GM21423 (cell line): ENCODE data around the gene SIAH1.
"Not testable (repeated sequence)": the region's sequence is repeated elsewhere in the genome, so short reads cannot be mapped to it uniquely, and the experiment has no call there.

Experiments used
- ATAC-seq: cut with Tn5 transposase; IDR thresholded peaks from one replicate; pipeline ENCODE4 v1.9.1; 2021; ENCODE audit warnings: mild to moderate bottlenecking, moderate library complexity; ENCODE audit not compliant: unreplicated experiment

The SIAH1 gene, protein sequence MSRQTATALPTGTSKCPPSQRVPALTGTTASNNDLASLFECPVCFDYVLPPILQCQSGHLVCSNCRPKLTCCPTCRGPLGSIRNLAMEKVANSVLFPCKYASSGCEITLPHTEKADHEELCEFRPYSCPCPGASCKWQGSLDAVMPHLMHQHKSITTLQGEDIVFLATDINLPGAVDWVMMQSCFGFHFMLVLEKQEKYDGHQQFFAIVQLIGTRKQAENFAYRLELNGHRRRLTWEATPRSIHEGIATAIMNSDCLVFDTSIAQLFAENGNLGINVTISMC

DNA sequence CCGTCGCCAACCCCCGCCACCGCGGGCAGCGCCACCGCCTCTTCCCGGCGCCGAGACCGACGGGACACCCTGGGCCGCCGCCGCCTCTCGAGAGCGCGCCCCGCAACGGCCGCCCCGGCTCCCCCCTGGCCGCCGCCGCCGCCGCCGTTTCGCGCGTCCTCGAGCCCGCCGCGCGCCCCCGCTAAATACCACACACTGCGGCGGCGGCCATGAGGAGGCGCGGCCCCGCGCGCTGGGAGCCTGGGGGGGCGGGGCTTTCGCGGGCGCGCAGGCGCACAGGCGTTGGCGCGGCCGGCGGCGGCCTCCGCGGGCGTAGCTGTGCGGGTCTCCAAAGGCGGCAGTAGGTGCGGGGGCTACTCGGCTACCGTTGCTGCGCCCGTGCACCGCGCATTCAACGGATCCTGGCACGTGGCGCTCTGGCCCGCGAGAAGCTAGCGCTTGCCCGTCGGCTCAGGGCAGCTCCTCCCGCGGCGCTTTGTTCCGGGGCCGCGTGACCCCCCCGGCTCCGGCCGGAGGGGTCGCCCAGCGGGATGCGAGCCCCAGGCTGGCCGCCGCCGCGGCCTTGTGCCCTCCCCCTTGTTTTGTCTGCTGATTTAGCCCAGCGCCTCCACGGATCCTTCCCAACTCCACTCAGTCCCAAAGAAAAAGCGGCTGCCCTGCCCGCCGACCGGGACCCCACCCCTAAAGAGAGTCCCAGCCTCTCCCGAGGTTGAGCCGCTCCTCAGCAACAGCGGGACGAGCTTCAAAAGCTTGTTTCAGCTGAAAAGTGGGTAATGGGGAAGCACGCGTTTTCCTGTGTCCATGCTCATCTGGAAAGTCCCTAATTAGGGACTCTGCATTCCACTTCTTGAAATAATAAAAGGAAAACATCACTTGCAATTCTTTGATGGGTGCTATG is at the start of gene SIAH1:
TSS of gene SIAH1 (minus strand) at position 161 of the 898 bp plus-strand sequence. CDS start 22,985 bp downstream, outside the sequence.
- peak; percentile 66 for ATAC-seq

DNA sequence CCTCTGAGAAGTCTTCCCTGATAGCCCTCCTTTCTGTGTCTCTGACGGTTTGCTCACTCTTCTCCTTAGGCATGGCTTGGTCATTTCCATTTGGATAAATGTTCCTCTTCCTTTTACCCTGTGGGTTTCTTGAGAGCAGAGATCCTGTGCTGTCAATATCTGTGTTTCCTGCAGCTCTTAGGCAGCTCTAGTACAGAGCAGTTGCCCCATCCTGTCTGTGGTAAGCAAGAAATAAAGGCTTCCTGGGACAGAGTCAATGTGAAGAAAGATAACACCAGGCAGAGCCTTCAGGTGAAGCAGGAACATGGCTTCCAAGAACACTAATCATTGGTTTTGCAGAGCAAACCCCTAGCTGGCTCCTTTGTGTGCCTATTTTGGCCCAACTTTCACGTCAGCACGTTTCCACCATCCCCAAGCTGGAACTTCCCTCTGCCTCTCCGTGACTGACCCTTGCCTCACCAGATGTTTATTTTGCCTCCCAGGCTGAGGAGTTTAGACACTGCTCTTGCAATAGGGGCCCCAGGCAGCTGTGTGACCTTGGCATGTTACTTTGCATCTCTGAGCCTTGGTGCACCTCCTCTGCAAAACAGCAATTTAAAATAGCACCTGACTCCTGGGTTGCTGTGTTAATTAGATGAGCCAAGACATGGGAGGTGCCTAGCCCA is 49.6 kb upstream of the SIAH1 start:
- ATAC-seq = no peak

DNA sequence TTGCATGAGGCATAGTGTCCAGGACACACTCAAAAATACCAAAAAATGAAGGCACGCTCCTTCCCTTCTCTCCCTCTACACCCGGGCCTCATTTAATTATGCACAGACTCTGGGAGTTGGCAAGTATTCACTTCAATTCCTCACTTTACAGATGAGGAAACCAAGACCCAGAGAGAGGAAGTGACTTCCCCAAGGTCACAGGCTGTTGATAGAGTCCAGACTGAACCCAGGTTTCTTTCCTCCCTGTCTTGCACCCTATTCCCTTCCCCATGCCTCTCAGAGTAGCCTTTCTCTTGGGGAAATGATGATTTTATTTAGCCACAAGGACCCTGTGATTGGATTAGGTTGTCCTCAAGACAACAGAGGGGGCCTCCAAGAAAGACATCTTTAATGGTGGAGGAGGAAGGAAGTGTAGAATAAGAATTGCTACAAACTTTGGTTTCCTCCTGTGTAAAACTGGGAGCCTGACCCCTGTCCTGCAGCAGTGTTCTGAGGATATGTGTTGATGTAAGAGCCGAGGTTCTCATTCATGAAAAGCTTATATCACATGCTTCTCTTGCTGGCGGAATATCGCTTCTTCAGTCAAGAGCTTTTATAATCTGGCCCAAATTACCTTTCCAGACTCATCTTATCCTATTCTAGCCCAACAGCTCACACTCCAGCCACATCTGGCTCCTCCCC is 48.8 kb upstream of the SIAH1 start:
- ATAC-seq = no peak

DNA sequence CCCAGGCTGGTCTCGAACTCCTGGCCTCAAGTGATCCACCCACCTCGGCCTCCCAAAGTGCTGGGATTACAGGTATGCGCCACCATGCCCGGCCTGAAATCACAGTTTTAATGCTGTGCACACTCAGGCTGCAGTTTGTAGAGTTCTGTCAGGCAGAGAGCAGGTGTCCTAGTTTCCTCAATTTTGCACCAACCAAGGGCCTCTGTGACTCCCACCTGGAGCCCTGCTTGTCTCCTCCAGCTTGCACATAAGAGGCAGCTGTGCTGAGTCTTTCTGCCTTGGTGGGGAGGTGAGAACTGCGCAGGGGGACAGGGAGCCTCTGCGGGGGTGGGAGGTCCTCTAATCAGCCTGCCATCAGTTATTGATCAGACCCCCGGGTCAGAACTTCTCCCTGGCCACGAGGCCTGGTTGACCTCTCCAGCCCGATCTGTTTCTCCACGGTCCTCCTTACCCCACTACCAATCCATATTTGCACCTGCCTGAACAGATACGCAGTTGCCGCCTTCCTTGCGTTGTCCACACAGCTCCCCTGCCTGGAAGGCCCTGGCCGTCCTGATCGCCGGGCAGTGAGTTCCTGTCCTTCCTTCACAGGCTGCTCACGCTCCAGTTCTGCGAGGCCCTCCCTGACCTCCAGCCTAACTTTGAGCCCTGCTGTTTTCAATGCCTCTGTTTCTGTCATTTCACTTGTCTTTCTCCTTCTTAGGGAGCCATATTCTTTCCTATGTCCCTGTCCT is 48.1 kb upstream of the SIAH1 start:
- no peak for ATAC-seq

DNA sequence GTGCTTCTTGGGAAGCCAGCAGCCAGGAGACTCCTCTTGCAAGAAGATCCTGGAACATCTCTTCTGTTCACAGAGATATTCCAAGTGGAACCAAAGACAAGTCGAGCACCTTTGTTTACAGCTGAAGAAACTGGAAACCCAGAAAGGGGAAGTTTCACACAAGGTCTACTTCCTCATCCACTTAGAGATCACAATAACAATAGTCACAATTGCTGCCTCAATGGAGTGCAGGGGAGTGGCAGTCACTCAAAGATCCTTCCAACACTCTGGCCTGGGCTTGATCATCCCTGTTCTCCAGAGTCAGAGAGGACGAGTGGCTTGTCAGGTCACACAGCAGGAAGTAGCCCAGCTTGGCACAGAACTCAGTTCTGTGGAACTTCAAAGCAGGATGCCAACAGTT is 46.9 kb upstream of the SIAH1 start:
- peak; percentile 76 for ATAC-seq

DNA sequence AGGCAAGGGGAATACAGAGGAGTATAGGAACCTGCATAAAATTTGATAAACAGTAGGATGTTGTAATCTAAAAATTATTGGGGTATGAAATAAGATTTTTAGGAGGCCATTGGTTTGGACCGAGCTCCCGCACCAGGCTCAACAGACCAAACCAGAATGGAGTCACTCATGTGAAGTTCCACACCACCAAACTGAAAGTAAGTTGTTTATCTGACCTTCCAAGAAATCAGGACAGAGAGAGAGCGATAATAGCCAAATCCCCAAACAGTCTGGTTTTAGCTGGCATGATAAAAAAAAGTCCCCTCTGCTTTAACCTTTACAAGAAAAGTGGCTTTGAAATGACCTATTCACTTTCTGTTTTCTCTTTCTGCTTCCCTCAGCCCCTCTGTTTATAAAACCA is 45.7 kb upstream of the SIAH1 start:
- ATAC-seq = peak; percentile 33

DNA sequence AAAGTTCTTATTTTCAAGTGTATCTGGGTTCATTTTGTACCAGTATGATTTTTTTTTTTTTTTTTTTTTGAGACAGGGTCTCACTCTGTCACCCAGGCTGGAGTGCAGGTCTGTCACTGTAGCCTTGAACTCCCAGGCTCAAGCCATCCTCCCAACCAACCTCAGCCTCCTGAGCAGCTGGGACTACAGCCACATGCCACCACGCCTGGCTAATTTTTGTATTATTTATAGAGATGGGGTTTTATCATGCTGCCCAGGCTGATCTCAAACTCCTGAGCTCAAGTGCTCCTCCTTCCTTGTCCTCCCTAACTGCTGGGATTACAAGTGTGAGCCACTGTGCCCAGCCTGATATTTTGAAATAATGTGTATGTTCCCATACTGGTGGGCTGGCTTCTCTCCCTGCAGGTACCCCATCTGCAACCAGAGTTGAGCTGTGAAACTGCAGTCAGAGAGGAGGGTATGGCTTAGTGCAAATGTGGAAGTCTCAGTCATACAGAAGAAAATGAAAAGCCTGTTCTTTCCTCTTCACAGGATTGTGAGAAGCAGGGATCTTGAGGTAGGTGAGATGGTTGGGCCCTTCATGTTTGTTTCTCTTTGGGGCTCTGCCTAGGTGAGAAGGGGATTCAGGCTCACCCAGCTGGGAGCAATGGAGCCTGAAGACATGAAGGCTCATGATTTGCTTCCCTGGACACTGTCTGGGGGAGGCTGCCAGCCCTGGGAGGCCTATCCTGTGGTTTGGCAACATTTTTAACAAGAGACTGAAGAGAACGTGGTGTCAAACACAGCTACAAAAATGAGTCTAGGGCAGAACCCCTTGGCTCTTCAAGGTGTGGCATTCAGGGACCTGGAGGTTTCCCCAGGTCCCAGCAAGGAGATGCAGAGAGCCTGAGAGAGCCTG is 41.3 kb upstream of the SIAH1 start:
- ATAC-seq = no peak

DNA sequence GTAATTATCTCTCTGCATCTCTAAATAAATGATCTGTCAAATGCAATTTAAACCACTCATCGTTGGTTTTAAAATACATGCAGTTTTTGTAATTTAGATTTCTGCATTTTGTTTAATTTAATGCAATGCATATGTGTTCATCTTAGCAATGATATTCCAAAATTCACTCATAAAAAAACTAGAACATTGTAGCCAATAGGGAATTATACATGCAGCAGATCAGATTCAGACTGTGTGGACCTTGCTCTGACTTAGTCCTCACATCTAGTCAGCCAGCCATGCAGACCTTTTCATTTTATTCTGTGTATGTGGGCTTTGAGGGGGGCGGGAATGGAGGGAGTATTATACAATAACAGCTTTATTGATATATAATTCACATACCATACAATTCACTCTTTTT is 37.3 kb upstream of the SIAH1 start:
- ATAC-seq = no peak

DNA sequence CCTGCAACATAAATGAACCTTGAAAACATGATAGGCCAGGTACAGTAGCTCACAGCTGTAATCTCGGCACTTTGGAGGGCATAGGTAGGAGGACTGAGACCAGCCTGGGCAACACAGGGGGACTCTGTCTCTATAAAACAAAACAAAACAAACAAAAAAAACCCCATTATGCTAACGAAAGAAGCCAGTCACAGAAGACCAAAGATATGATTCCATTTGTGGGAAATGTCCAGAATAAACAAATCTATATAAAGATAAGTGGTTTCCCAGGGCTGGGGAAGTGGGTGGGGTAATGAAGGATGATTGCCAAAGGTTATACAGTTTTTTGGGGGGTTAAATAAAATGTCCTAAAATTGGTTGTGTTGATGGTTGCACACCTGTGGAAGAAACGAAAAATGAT is 36.5 kb upstream of the SIAH1 start:
- no peak for ATAC-seq

DNA sequence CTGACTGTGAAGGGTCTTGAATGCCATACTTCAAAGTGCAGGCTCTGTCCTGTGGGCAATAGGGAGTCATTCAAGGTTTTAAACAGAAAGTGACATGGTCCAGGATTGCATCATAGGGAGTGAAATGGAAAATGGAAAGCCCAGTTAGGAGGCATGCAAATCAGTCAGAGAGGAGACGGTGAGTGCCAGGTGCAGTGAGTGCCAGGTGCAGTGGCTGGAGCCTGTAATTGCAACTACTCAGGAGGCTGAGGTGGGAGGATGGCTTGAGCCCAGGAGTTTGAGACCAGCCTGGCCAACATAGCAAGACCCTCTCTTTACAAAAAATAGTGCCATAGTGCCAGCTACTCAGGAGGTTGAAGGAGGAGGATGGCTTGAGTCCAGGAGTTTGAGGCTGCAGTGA is 35.2 kb upstream of the SIAH1 start:
- no peak for ATAC-seq

DNA sequence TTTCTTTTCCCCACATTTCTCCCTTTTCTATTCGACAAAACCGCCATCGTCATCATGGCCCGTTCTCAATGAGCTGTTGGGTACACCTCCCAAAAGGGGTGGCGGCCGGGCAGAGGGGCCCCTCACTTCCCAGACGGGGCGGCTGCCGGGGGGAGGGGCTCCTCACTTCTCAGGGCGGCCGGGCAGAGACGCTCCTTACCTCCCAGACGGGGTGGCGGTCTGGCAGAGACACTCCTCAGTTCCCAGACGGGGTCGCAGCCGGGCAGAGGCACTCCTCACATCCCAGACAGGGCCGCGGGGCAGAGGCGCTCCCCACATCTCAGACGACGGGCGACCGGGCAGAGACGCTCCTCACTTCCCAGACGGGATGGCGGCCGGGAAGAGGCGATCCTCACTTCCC is 31.4 kb upstream of the SIAH1 start:
- not testable (repeated sequence) for ATAC-seq

DNA sequence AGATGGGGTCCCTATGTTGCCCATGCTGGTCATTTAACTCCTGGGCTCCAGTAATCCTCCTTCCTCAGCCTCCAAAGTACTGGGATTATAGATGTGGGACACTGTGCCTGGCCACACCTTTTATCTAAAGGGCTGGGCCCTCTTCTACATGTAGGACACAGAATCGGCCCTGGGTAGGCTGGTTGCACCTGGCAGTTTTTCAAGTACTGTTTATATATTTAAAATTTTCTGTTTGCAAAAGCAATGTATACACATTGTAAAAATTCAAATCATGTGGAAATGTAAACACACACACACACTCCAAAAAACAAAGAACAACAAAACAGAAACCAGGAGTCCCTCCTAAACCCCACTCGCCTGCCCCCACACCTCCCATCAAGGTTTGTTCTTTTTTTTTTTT is 28.1 kb upstream of the SIAH1 start:
- ATAC-seq = no peak

DNA sequence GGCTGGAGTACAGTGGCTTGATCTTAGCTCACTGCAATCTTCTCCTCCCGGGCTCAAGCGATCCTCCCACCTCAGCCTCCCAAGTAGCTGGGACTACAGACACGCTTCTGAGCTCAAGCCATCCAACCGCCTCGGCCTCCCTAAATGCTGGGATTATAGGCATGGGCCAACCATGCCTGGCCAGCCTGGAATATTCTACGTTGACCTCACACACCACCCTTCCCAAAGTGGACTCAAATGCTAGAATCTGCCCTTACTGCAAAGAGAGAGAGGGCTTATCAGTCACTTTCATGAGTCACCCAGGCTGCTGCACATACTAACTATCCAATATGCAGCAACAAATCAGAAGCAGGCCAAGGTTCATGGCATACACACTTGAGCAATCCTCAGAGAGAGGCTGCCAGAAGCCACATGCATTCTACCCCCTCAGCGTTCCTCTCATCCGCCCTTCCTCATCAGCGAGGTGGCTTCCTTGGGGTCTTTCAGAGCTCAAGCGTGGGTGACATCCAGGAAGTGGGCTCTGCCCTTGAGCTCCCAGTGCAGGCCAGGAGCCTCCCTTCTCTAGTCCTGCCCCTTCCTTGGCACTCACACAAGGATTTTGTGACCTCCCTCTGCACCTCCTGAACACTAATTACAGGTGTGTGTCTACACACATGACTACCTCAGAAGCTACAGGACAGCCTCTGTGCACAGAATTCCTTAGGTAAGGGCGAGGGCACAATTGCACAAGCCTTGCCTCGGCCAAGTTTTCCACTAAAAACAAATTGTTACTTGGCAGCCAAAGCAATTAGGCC is 24.8 kb upstream of the SIAH1 start:
- no peak for ATAC-seq

DNA sequence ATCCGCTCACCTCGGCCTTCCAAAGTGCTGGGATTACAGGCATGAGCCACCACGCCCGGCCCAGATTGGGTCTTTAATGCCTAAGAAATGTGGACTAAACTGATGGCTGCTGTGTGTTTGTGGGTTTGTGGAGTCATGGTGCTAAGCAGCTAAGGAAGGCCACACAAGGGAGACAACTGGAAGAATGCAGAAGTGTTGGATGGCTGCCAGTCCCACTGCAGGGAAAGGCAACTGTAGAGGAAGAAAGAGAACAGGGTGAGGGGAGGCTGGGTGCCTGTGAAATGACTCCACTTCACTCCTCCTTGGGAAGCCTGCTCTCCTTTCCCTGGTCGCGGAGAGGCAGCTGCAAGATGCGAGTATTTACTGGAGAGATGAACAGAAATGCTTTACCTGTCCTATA is 23.5 kb upstream of the SIAH1 start:
- no peak for ATAC-seq

DNA sequence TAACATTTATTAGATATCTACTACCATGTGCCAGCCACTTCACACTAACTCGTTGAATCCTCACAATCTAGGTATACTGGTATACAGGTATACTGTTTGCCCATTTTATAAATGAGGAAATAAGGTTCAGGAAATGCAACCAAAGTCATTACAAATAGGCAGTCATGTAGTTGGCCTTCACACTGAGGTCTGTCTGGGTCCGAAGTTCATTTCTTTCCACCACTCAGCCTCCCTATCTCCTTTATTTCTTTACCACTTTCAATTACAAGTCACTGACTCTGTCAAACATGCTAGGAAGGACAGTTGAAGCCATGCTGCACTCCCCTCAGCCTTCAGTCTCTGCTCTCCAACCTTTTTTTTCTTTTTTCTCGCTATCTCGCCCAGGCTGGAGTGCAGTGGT is 20.7 kb upstream of the SIAH1 start:
- no peak for ATAC-seq

DNA sequence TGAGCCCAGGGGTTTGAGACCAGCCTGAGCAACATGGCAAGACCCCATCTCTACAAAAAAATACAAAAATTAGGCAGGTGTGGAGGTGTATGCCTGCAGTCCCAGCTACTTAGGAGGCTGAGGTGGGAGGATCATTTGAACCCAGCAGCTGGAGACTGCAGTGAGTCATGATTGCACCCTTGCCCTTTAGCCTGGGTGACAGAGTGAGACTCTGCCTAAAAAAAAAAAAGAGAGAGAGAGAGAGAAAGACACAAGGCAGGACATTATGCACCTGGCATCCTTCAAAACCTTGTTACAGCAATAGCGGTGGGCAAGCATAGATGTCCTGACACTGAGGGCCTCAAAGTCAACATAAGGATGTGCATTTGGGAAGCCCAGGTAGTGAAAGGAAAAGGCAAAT is 19.9 kb upstream of the SIAH1 start:
- ATAC-seq = no peak

DNA sequence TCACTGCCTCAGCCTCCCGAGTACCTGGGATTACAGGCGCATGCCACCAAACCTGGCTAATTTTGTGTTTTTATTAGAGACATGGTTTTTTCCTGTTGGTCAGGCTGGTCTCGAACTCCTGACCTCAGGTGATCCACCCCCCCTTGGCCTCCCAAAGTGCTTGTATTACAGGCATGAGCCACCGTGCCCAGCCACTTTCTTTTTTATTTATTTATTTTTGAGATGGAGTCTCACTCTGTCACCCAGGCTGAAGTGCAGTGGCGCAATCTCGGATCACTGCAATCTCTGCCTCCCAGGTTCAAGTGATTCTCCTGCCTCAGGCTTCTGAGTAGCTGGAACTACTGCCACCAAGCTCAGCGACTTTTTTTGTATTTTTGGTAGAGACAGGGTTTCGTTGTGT is 17.3 kb upstream of the SIAH1 start:
- not testable (repeated sequence) for ATAC-seq

DNA sequence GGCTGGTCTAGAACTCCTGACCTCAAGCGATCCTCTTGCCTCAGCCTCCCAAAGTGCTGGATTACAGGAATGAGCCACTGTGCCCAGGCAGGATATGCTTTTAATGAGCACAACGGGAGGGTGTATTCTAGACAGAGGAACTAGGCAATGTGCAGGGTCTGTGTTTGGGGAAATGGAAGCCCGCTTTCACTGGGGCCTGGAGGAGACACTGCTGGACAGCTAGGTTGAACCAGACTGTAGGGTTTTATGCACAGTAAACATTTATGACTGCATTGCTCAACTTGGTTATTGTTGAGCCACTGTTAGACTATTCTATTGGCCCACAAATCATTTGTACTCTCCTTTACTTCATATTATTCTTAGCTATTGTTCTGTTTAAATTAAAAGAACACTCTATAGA is 10.2 kb upstream of the SIAH1 start:
- ATAC-seq = no peak

DNA sequence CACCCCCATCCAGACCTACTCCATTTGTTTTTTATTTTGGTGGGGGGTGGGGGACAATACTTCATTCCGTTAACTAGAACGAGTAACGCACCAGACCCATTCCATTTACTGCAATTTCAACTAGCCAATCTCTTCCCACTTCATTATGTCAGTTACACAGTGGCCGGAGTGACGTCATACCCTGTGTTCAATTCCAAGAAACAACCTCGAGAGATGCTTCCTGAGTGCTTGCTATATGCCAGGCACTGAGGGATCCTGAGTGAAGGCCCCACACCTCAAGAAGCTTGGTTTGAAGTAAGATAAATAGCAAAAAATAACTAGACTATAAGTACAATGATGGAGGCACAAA is 9.1 kb upstream of the SIAH1 start:
- no peak for ATAC-seq
